Testis (tissue), 3 donors: Measurements from ENCODE around the gene SIVA1. TPM values are rescaled to one million over a fixed set of nuclear protein-coding genes. Genes with fewer than 3 reads are reported as not detected.

ENCODE experiments used
- DNase-seq: peaks from one replicate; pipeline ENCODE4 v3.0.0-alpha.2; 2019
- H3K27ac ChIP-seq, 2 donors: fragments of 200-600 bp; sonication (generic); one replicate each; pipeline ENCODE4 v1.5.1; 2019
- H3K27me3 ChIP-seq: fragments of 200-600 bp; sonication (generic); one replicate; pipeline ENCODE4 v1.5.1; 2019
- H3K36me3 ChIP-seq: fragments of 200-600 bp; sonication (generic); one replicate; pipeline ENCODE4 v1.5.1; 2017; ENCODE audit warnings: low read depth; ENCODE audit errors: missing control alignments
- H3K4me1 ChIP-seq: fragments of 200-600 bp; sonication (generic); one replicate; pipeline ENCODE4 v1.5.1; 2019
- H3K4me3 ChIP-seq, 2 donors: fragments of 200-600 bp; sonication (generic); one replicate each; pipeline ENCODE4 v1.5.1; 2017 to 2019
- H3K9me3 ChIP-seq: fragments of 200-600 bp; sonication (generic); one replicate; pipeline ENCODE4 v1.5.1; 2017
- POLR2A ChIP-seq: fragments of 450-650 bp; IDR thresholded peaks from one replicate; pipeline ENCODE4 v1.6.1; 2017; ENCODE audit warnings: antibody characterized with exemption, mild to moderate bottlenecking, moderate library complexity
- WGBS, 2 donors: methylation state at CpG; one replicate each; pipeline ENCODE4 v1.1.5; 2018; 5-methylcytosine and 5-hydroxymethylcytosine counted together
- intact Hi-C: fragments of 100-400 bp; cut with DNase I; formaldehyde crosslinking; loops from one replicate; pipeline ENCODE4 v1.15.1; 2023; ENCODE audit warnings: low total_unique reads
- polyA plus RNA-seq: library from polyadenylated mRNA; stranded (reverse); fragments of 350-450 nt; fragmentation: Illumina TruSeq; extraction: RNeasy Lipid Tissue Mini Kit (QIAGEN cat#74804); gene quantifications from one replicate; pipeline ENCODE4 v1.2.3, GENCODE V29; 2014; ENCODE audit warnings: low read depth, low replicate concordance; ENCODE audit not compliant: insufficient read depth
- total RNA-seq, 2 donors: library from RNA; depleted of rRNA; stranded (reverse); fragments of >200 nt; gene quantifications; one replicate each; pipeline ENCODE4 v1.2.3, GENCODE V29; 2016
- TF ChIP-seq, protein P1 (sequence below), 3 experiments: fragments of 450-650 bp in 2 of 3; fragments of 200-600 bp in 1 of 3; sonication (generic) in 1 of 3; IDR thresholded peaks; one replicate each; pipeline ENCODE4 v1.5.1; 2016 to 2019; ENCODE audit warnings: antibody characterized with exemption in 3 of 3, mild to moderate bottlenecking in 2 of 3, moderate library complexity in 1 of 3

SIVA1 gene
- total and polyA plus RNA-seq, 3 donors from 2014 or later = 99.5 to 247 (median 236) TPM

DNA sequence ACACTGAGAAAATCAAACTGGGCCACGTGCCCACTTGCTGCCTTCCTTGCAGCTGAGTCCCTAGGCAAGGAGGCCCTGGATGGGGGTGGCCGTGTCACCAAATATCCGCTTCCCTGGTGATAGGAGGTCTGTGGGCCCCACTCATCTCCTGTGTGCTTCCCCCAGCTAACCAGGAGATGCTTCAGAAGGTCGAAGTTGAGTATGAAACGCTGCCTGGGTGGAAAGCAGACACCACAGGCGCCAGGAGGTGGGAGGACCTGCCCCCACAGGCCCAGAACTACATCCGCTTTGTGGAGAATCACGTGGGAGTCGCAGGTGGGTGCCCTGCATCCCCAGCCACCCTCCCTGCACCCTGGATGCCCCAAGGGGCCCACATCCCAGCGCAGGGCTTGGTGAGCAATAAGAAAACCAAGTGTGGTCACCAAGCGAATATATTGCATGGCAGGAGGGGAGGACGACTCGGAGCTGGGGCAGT, 6.8 kb upstream of the SIVA1 start:
- intact Hi-C loops = no loop called here
- Histone ChIP-seq H3K27me3 (no peaks in the 10 kb centered on the region), H3K36me3 (no peaks in the 10 kb centered on the region), H3K9me3 (no peaks in the 10 kb centered on the region), H3K27ac (no peak overlapping the region), H3K4me3 (no peak overlapping the region), H3K4me1 (peaks cover 8% of the 10 kb centered on the region)
- 77 to 91% methylated on average over 11 to 13 of the region's 13 CpGs for WGBS, 2 donors
- TF ChIP-seq, protein P1, sequence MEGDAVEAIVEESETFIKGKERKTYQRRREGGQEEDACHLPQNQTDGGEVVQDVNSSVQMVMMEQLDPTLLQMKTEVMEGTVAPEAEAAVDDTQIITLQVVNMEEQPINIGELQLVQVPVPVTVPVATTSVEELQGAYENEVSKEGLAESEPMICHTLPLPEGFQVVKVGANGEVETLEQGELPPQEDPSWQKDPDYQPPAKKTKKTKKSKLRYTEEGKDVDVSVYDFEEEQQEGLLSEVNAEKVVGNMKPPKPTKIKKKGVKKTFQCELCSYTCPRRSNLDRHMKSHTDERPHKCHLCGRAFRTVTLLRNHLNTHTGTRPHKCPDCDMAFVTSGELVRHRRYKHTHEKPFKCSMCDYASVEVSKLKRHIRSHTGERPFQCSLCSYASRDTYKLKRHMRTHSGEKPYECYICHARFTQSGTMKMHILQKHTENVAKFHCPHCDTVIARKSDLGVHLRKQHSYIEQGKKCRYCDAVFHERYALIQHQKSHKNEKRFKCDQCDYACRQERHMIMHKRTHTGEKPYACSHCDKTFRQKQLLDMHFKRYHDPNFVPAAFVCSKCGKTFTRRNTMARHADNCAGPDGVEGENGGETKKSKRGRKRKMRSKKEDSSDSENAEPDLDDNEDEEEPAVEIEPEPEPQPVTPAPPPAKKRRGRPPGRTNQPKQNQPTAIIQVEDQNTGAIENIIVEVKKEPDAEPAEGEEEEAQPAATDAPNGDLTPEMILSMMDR (IDR thresholded peaks at IDR 0.05) = no peak
- no peak for TF ChIP-seq POLR2A
- no peak for DNase-seq

DNA sequence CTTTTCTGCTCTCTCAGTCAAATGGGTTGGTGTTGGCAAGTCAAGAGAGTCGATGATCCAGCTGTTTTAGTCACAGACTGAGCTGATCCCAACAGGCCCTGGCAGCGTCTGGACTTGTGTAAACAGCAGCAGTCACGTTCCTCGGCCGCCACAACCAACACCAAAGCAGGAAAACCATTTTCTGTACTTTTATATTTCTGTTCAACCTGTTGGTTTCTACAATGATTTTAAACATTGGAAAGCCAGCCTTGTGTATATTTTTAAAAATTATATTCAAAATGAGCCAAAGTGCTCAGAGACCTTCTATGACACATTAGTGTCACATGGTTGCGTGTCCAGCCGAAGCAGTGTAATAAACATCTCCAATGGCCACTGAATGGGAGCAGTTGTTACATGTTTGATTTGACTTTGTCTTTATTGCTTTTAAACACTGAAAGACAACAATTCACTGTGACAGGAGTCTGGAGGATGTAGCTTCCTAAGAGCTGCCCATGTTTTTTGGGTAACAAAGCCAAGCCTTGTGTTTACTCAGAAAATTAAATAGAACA, 5.9 kb upstream of the SIVA1 start:
- TF ChIP-seq, protein P1 (IDR thresholded peaks at IDR 0.05) = no peak
- no peak for TF ChIP-seq POLR2A
- H3K4me3 ChIP-seq = no peak overlapping the region
- no peaks in the 10 kb centered on the region for H3K27me3 ChIP-seq
- DNase-seq = no peak
- peak overlapping the region in 1 of 2 donors; percentile 9 for H3K27ac ChIP-seq
- intact Hi-C loops = no loop called here
- no peaks in the 10 kb centered on the region for H3K9me3 ChIP-seq
- peaks cover 9% of the 10 kb centered on the region for H3K4me1 ChIP-seq
- 81 to 82% methylated on average over 7 of the region's 7 CpGs for WGBS, 2 donors
- H3K36me3 ChIP-seq = no peaks in the 10 kb centered on the region

DNA sequence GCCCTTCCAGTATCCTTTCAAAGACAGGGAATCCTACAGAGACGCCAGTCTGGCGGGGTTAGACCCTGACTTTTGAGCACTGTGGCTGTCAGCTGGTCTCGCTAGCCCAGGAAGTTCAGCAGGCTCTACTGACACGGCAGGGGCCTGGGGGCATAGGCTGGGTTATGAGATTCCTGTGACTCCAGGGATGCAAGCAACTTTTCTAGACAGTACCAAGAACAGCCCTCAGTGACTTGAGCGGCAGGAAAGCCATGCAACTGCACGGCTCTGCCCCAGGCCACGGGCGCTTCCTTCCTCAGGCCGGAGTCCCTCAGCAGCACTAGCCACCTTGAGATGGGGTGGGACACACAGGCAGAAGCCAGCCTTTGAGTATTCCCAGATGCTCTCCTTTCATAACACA, 5.1 kb upstream of the SIVA1 start:
- intact Hi-C loops = no loop called here
- WGBS, 2 donors = 90 to 91% methylated on average over 6 to 9 of the region's 9 CpGs
- H3K4me1 ChIP-seq = peaks cover 11% of the 10 kb centered on the region

DNA sequence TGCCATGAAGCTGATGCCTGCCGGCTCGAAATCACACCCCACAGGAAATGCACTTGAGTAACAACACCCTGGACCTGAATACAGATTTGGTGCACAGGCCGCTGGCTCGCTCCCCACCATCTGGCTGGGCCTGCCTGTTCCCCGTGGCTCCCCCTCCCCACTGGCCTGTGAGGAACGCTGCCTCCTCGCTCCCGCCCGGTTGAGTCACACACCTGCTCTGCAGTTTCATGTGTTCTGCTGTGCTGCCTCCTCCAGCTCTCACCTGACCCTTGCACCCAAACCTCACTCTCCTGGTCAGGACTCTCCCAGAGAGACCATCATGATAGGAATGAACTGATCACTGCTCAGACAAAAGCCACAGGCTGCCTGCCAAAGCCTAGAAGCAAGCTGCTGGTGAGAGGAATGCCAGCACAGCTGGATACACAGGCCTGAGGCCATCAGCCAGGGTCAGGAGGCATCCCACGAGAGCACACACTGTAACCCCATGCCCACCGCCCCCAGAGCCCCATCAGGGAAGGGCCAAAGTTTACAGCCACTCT, 3.8 kb upstream of the SIVA1 start:
- Histone ChIP-seq H3K36me3 (no peaks in the 10 kb centered on the region), H3K9me3 (no peaks in the 10 kb centered on the region), H3K27me3 (no peaks in the 10 kb centered on the region), H3K4me3 (no peak overlapping the region), H3K27ac (no peak overlapping the region), H3K4me1 (peaks cover 19% of the 10 kb centered on the region)
- intact Hi-C loops = no loop called here
- DNase-seq = peak; percentile 54
- no peak for TF ChIP-seq POLR2A
- TF ChIP-seq, protein P1 (IDR thresholded peaks at IDR 0.05) = no peak
- WGBS, 2 donors = 58 to 59% methylated on average over 10 to 11 of the region's 11 CpGs

More for the DNA sequence above, 5.1 kb upstream of the SIVA1 start:
- TF ChIP-seq POLR2A = no peak
- TF ChIP-seq, protein P1 (IDR thresholded peaks at IDR 0.05) = no peak
- H3K27me3 ChIP-seq = no peaks in the 10 kb centered on the region
- H3K4me3 ChIP-seq = no peak overlapping the region
- no peak overlapping the region for H3K27ac ChIP-seq
- no peak for DNase-seq
- no peaks in the 10 kb centered on the region for H3K9me3 ChIP-seq
- no peaks in the 10 kb centered on the region for H3K36me3 ChIP-seq
